ENCODE results near the gene CYFIP1. TPM values are rescaled to one million over a fixed set of nuclear protein-coding genes. Genes with fewer than 3 reads are reported as not detected.
A peak's percentile ranks its signal among the peaks of the same experiment; 100 is the strongest.

The CYFIP1 gene
- polyA plus RNA-seq, 1 experiment: 93.4 TPM

GRCh38 chr15:22846073-22846472 lies 134.1 kb downstream of the CYFIP1 start:
- Histone ChIP-seq H3K36me3 (ENCODE audit: control insufficient read depth, insufficient read depth, low read length) (peaks cover 2% of the 10 kb centered on the region; the same call in 1 of the 2 replicates), H3K4me3 (ENCODE audit: low read depth, low read length) (no peak overlapping the region), H3K27me3 (ENCODE audit: control insufficient read depth, insufficient read depth, low read length) (no peaks in the 10 kb centered on the region)
- CTCF ChIA-PET: no interaction called here
- no peak for DNase-seq (ENCODE audit: low read depth)
- POLR2A ChIA-PET: no interaction called here
- no peak for TF ChIP-seq CTCF (IDR thresholded peaks at IDR 0.05; ENCODE audit: insufficient read depth, low read depth, low read length)

GRCh38 chr15:22845289-22845900 lies 134.8 kb downstream of the CYFIP1 start:
- TF ChIP-seq CTCF (IDR thresholded peaks at IDR 0.05; ENCODE audit: insufficient read depth, low read depth, low read length): no peak
- H3K27me3 ChIP-seq (ENCODE audit: control insufficient read depth, insufficient read depth, low read length): no peaks in the 10 kb centered on the region
- no peak overlapping the region for H3K4me3 ChIP-seq (ENCODE audit: low read depth, low read length)
- peaks cover 2% of the 10 kb centered on the region; the same call in 1 of the 2 replicates for H3K36me3 ChIP-seq (ENCODE audit: control insufficient read depth, insufficient read depth, low read length)
- ChIA-PET CTCF (no interaction called here), POLR2A (no interaction called here)
- no peak for DNase-seq (ENCODE audit: low read depth)

- no peak for TF ChIP-seq CTCF (IDR thresholded peaks at IDR 0.05; ENCODE audit: insufficient read depth, low read depth, low read length)
- Histone ChIP-seq H3K4me3 (ENCODE audit: low read depth, low read length) (no peak overlapping the region), H3K36me3 (ENCODE audit: control insufficient read depth, insufficient read depth, low read length) (no peaks in the 10 kb centered on the region; the same call in 1 of the 2 replicates), H3K27me3 (ENCODE audit: control insufficient read depth, insufficient read depth, low read length) (no peaks in the 10 kb centered on the region)
- ChIA-PET CTCF (no interaction called here), POLR2A (no interaction called here)
- DNase-seq (ENCODE audit: low read depth): no peak
Measured at GRCh38 chr15:22844421-22845288, 135.5 kb downstream of the CYFIP1 start.

GRCh38 chr15:22839046-22839695 lies 141.0 kb downstream of the CYFIP1 start:
- ChIA-PET CTCF (no interaction called here), POLR2A (no interaction called here)
- Histone ChIP-seq H3K27me3 (ENCODE audit: control insufficient read depth, insufficient read depth, low read length) (no peaks in the 10 kb centered on the region), H3K36me3 (ENCODE audit: control insufficient read depth, insufficient read depth, low read length) (no peaks in the 10 kb centered on the region), H3K4me3 (ENCODE audit: low read depth, low read length) (peak overlapping the region; percentile 87)
- no peak for DNase-seq (ENCODE audit: low read depth)
- no peak for TF ChIP-seq CTCF (IDR thresholded peaks at IDR 0.05; ENCODE audit: insufficient read depth, low read depth, low read length)
